H9 (cell line): ENCODE results near the gene PIP5K1C. TPM values are rescaled to one million over a fixed set of nuclear protein-coding genes. Genes with fewer than 3 reads are reported as not detected.

Experiments
- DNase-seq: peaks from one replicate; pipeline ENCODE4 v3.0.0-alpha.2; 2017
- H2AFZ ChIP-seq: one replicate; pipeline ENCODE4 v1.6.1; 2013; ENCODE audit warnings: mild to moderate bottlenecking, low read length, control low read depth, moderate library complexity
- H2AK5ac ChIP-seq: 2 replicates; pipeline ENCODE4 v1.6.1; 2013; ENCODE audit warnings: low read length, control low read depth, mixed read lengths; ENCODE audit not compliant: insufficient read length
- H2BK120ac ChIP-seq: one replicate; pipeline ENCODE4 v1.6.1; 2013; ENCODE audit warnings: low read depth, mild to moderate bottlenecking, low read length, control low read depth, inconsistent platforms; ENCODE audit not compliant: poor library complexity, severe bottlenecking
- H2BK12ac ChIP-seq: 2 replicates; pipeline ENCODE4 v1.6.1; 2013; ENCODE audit warnings: low read length, control low read depth, mixed read lengths, low read depth; ENCODE audit not compliant: insufficient read length
- H2BK15ac ChIP-seq: 2 replicates; pipeline ENCODE4 v1.6.1; 2013; ENCODE audit warnings: low read depth, low read length, control low read depth
- H2BK20ac ChIP-seq: one replicate; pipeline ENCODE4 v1.6.1; 2013; ENCODE audit warnings: low read depth, mild to moderate bottlenecking, low read length, control low read depth, inconsistent platforms; ENCODE audit not compliant: poor library complexity, severe bottlenecking
- H2BK5ac ChIP-seq: 2 replicates; pipeline ENCODE4 v1.6.1; 2013; ENCODE audit warnings: low read length, control low read depth, mixed read lengths; ENCODE audit not compliant: insufficient read length
- H3K14ac ChIP-seq: 2 replicates; pipeline ENCODE4 v1.6.1; 2013; ENCODE audit warnings: low read length, control low read depth; ENCODE audit not compliant: insufficient read depth
- H3K18ac ChIP-seq: 2 replicates; pipeline ENCODE4 v1.6.1; 2013; ENCODE audit warnings: low read depth, mild to moderate bottlenecking, mixed read lengths, low read length, control low read depth; ENCODE audit not compliant: insufficient read length
- H3K23ac ChIP-seq: 2 replicates; pipeline ENCODE4 v1.6.1; 2013; ENCODE audit warnings: low read length, control low read depth, mixed read lengths, low read depth; ENCODE audit not compliant: insufficient read length
- H3K23me2 ChIP-seq: 2 replicates; pipeline ENCODE4 v1.6.1; 2013; ENCODE audit warnings: low read depth, mild to moderate bottlenecking, mixed read lengths, low read length, control low read depth; ENCODE audit not compliant: insufficient read length, poor library complexity, severe bottlenecking
- H3K27ac ChIP-seq: 2 replicates; pipeline ENCODE4 v1.5.1; 2013; ENCODE audit warnings: low read length, control low read depth, mixed read lengths, low read depth; ENCODE audit not compliant: insufficient read length
- H3K27me3 ChIP-seq: 2 replicates; pipeline ENCODE4 v1.6.1; 2013; ENCODE audit warnings: low read length, control low read depth, inconsistent platforms; ENCODE audit not compliant: insufficient read depth
- H3K4ac ChIP-seq: 2 replicates; pipeline ENCODE4 v1.6.1; 2013; ENCODE audit warnings: low read depth, mild to moderate bottlenecking, control low read depth, inconsistent platforms, low read length, moderate library complexity
- H3K4me1 ChIP-seq: 2 replicates; pipeline ENCODE4 v1.6.1; 2013; ENCODE audit warnings: low read length, control low read depth, inconsistent platforms; ENCODE audit not compliant: insufficient read depth
- H3K4me2 ChIP-seq: 2 replicates; pipeline ENCODE4 v1.6.1; 2013; ENCODE audit warnings: low read length, control low read depth, mixed read lengths; ENCODE audit not compliant: insufficient read length, insufficient read depth
- H3K56ac ChIP-seq: 2 replicates; pipeline ENCODE4 v1.6.1; 2013; ENCODE audit warnings: low read depth, mild to moderate bottlenecking, mixed read lengths, low read length, control low read depth; ENCODE audit not compliant: insufficient read length
- H3K79me1 ChIP-seq: 2 replicates; pipeline ENCODE4 v1.6.1; 2013; ENCODE audit warnings: low read depth, mild to moderate bottlenecking, moderate library complexity, low read length, control low read depth, inconsistent platforms; ENCODE audit not compliant: insufficient read depth, poor library complexity, severe bottlenecking
- H3K79me2 ChIP-seq: 2 replicates; pipeline ENCODE4 v1.6.1; 2013; ENCODE audit warnings: low read length, control low read depth, inconsistent platforms; ENCODE audit not compliant: insufficient read depth
- H3K9ac ChIP-seq: 2 replicates; pipeline ENCODE4 v1.6.1; 2013; ENCODE audit warnings: low read length, control low read depth, mixed read lengths; ENCODE audit not compliant: insufficient read length; ENCODE audit errors: extremely low read depth
- H3K9me3 ChIP-seq: one replicate; pipeline ENCODE4 v1.6.1; 2013; ENCODE audit warnings: low read depth, low read length, inconsistent platforms; ENCODE audit not compliant: control insufficient read depth
- H3T11ph ChIP-seq: one replicate; pipeline ENCODE4 v1.6.1; 2013; ENCODE audit warnings: mild to moderate bottlenecking, low read length, control low read depth, inconsistent platforms
- H4K20me1 ChIP-seq: one replicate; pipeline ENCODE4 v1.6.1; 2013; ENCODE audit not compliant: control insufficient read depth, insufficient read length, insufficient read depth
- H4K5ac ChIP-seq: 2 replicates; pipeline ENCODE4 v1.6.1; 2013; ENCODE audit warnings: low read depth, mild to moderate bottlenecking, mixed read lengths, low read length, control low read depth; ENCODE audit not compliant: insufficient read length
- H4K8ac ChIP-seq: replicated peaks from 2 replicates; pipeline ENCODE4 v1.6.1; 2013; ENCODE audit warnings: low read length, control low read depth, mixed read lengths, low read depth; ENCODE audit not compliant: insufficient read length
- H4K91ac ChIP-seq: 2 replicates; pipeline ENCODE4 v1.6.1; 2013; ENCODE audit warnings: low read depth, mild to moderate bottlenecking, moderate library complexity, mixed read lengths, low read length, control low read depth; ENCODE audit not compliant: insufficient read length
- H3K27ac Mint-ChIP-seq, 3 experiments: 2 replicates in 2 of 3; 3 replicates in 1 of 3; pipeline ENCODE4 v1.8.0; 2020 to 2021; ENCODE audit warnings: mixed read lengths in 3 of 3, mild to moderate bottlenecking in 1 of 3, moderate library complexity in 1 of 3
- H3K27me3 Mint-ChIP-seq: 2 replicates; pipeline ENCODE4 v1.8.0; 2021; ENCODE audit warnings: low read depth, mild to moderate bottlenecking, moderate library complexity, mixed read lengths
- H3K36me3 Mint-ChIP-seq, 3 experiments: 2 replicates in 2 of 3; 3 replicates in 1 of 3; pipeline ENCODE4 v1.8.0; 2020 to 2021; ENCODE audit warnings: low read depth in 3 of 3, mixed read lengths in 3 of 3; ENCODE audit not compliant: insufficient read depth in 1 of 3
- H3K4me1 Mint-ChIP-seq, 2 experiments: 2 replicates each; pipeline ENCODE4 v1.8.0; 2020; ENCODE audit warnings: mixed read lengths in 2 of 2
- H3K4me3 Mint-ChIP-seq, 2 experiments: 2 replicates in 1 of 2; 3 replicates in 1 of 2; pipeline ENCODE4 v1.8.0; 2020 to 2021; ENCODE audit warnings: mild to moderate bottlenecking in 2 of 2, mixed read lengths in 2 of 2, moderate library complexity in 1 of 2
- H3K9me3 Mint-ChIP-seq, 2 experiments: 2 replicates in 1 of 2; 3 replicates in 1 of 2; pipeline ENCODE4 v1.8.0; 2020; ENCODE audit warnings: mild to moderate bottlenecking in 2 of 2, mixed read lengths in 2 of 2, moderate library complexity in 1 of 2
- WGBS: extraction: QIAGEN DNeasy Blood & Tissue Kit; methylation state at CpG from one replicate; pipeline ENCODE4 v1.1.7; 2013; ENCODE audit warnings: missing lambda C conversion rate, low lambda C conversion rate, mixed read lengths; ENCODE audit not compliant: insufficient read length; ENCODE audit errors: extremely low coverage; 5-methylcytosine and 5-hydroxymethylcytosine counted together
- total RNA-seq: library from RNA; stranded (reverse); gene quantifications from 2 replicates; pipeline ENCODE4 v1.2.1, GENCODE V29; 2021
- TF ChIP-seq, protein P1 (sequence below): fragments of 200-600 bp; sonication (generic); conservative IDR thresholded peaks from 3 replicates; pipeline ENCODE4 v1.8.0; 2021; ENCODE audit warnings: antibody characterized with exemption, mild to moderate bottlenecking

The PIP5K1C gene
- total RNA-seq, 1 experiment from 2014 or later: 41.7 TPM

GRCh38 chr19:3595521-3596061, 104.7 kb downstream of the PIP5K1C start:
- no peak overlapping the region for H3K23ac ChIP-seq
- no peaks in the 10 kb centered on the region for H3K9me3 ChIP-seq
- TF ChIP-seq, protein P1, sequence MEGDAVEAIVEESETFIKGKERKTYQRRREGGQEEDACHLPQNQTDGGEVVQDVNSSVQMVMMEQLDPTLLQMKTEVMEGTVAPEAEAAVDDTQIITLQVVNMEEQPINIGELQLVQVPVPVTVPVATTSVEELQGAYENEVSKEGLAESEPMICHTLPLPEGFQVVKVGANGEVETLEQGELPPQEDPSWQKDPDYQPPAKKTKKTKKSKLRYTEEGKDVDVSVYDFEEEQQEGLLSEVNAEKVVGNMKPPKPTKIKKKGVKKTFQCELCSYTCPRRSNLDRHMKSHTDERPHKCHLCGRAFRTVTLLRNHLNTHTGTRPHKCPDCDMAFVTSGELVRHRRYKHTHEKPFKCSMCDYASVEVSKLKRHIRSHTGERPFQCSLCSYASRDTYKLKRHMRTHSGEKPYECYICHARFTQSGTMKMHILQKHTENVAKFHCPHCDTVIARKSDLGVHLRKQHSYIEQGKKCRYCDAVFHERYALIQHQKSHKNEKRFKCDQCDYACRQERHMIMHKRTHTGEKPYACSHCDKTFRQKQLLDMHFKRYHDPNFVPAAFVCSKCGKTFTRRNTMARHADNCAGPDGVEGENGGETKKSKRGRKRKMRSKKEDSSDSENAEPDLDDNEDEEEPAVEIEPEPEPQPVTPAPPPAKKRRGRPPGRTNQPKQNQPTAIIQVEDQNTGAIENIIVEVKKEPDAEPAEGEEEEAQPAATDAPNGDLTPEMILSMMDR: no peak
- no peak overlapping the region for H3K4ac ChIP-seq
- no peaks in the 10 kb centered on the region for H3K4me1 ChIP-seq
- H4K5ac ChIP-seq: no peak overlapping the region
- peaks cover 42% of the 10 kb centered on the region for H3K27me3 Mint-ChIP-seq
- H3K27ac ChIP-seq: no peak overlapping the region
- H2AK5ac ChIP-seq: no peak overlapping the region
- H3K79me1 ChIP-seq: no peaks in the 10 kb centered on the region
- WGBS: no CpG with 5 or more reads among the region's 34 CpGs
- no peak overlapping the region for H2BK12ac ChIP-seq
- no peak overlapping the region for H3K14ac ChIP-seq
- no peaks in the 10 kb centered on the region for H3K79me2 ChIP-seq
- DNase-seq: peak; percentile 26
- no peak overlapping the region for H2BK120ac ChIP-seq
- H3K18ac ChIP-seq: no peak overlapping the region
- H4K8ac ChIP-seq: no peak overlapping the region
- H3K4me1 Mint-ChIP-seq: no peaks in the 10 kb centered on the region
- H3K9ac ChIP-seq: no peak overlapping the region
- H3K23me2 ChIP-seq: no peaks in the 10 kb centered on the region
- H3T11ph ChIP-seq: no peak overlapping the region
- no peak overlapping the region for H3K56ac ChIP-seq
- no peak overlapping the region for H2BK5ac ChIP-seq
- H3K36me3 Mint-ChIP-seq: no peaks in the 10 kb centered on the region; a peak in 1 of 7 replicates
- H3K4me2 ChIP-seq: no peak overlapping the region
- H2BK15ac ChIP-seq: no peak overlapping the region; the same call in 1 of the 2 replicates
- no peak overlapping the region for H2AFZ ChIP-seq
- H3K4me3 Mint-ChIP-seq: no peak overlapping the region
- no peaks in the 10 kb centered on the region for H4K20me1 ChIP-seq
- peaks cover 4% of the 10 kb centered on the region; the same call in 1 of the 2 replicates for H3K27me3 ChIP-seq
- no peak overlapping the region for H2BK20ac ChIP-seq
- H4K91ac ChIP-seq: no peak overlapping the region
- peaks cover 10 to 12% of the 10 kb centered on the region in 2 experiments for H3K9me3 Mint-ChIP-seq
- H3K27ac Mint-ChIP-seq: no peak overlapping the region
